ENCODE measurements around the gene RMI2. TPM values are rescaled to one million over a fixed set of nuclear protein-coding genes. Genes with fewer than 3 reads are reported as not detected.

The RMI2 gene
- total and polyA plus RNA-seq, 2 of the 8 experiments (the other 6 are each of a cell fraction or from before 2014, with no cell fraction given): 58.2 to 96.0 TPM

DNA sequence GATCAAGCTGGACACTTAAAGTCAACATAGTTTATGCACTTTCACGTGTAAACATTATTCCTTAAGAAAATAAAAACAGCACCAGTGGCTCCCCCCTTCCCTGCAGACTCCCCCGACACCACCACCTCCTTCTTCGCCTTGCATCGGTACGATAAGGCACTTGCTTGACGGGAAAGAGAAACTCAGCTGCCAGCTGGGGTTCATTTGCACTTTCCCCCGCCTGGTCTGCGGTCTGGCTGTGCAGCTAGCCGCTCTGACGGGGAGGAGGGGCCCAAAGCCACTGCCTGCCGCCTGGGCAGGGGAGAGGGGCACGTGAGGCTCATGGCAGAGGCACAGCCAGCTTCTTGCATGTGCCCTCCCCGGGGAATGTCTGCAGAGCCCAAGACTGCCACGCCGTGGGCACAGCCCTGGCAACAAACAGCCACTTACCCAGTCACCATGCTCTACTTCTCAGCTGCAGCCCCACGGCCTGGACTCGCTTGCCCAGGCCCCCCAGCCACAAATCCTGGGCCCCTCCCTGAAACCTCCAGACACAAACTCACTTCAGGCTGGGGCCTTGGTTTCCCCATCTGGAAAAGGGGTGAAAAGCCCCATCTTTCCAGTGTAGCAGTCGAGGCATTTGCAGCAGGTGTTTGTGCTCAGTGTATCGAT, 47.6 kb upstream of the RMI2 start (continued):
- TF ChIP-seq USF2 (IDR thresholded peaks at IDR 0.05; ENCODE audit: low read length) (0 out of 2 replicates have a peak, but pooled peaks have one; percentile 33), RXRA (IDR thresholded peaks at IDR 0.05; ENCODE audit: insufficient read depth, low read depth, low read length) (no peak), ZNF274 (IDR thresholded peaks at IDR 0.05; ENCODE audit: borderline replicate concordance, extremely low read depth, low read length) (no peak), EZH2 (IDR thresholded peaks at IDR 0.05; ENCODE audit: low read depth, low read length, severe bottlenecking) (no peak), ATF3 (IDR thresholded peaks at IDR 0.05; ENCODE audit: insufficient read depth, low read depth, low read length) (no peak), POU5F1 (IDR thresholded peaks at IDR 0.05; ENCODE audit: low read depth, low read length) (no peak), PHF8 (conservative IDR thresholded peaks at IDR 0.05; ENCODE audit: low read depth, low read length) (no peak), GTF2F1 (IDR thresholded peaks at IDR 0.05; ENCODE audit: borderline replicate concordance, low read depth, low read length) (no peak), TEAD4 (IDR thresholded peaks at IDR 0.05; ENCODE audit: low read depth, low read length) (0 out of 2 replicates have a peak, but pooled peaks have one; percentile 1), SRF (IDR thresholded peaks at IDR 0.05; ENCODE audit: low read depth, low read length) (no peak), BCL11A (IDR thresholded peaks at IDR 0.05; ENCODE audit: low read depth in 2 of 2, low read length in 2 of 2) (no peak), FOSL1 (IDR thresholded peaks at IDR 0.05; ENCODE audit: insufficient read depth, low read depth, low read length) (no peak), SAP30 (IDR thresholded peaks at IDR 0.05; ENCODE audit: insufficient read depth, insufficient replicate concordance, low read length) (no peak), CTBP2 (IDR thresholded peaks at IDR 0.05; ENCODE audit: borderline replicate concordance, insufficient read depth, insufficient read length, low read length) (no peak), EGR1 (IDR thresholded peaks at IDR 0.05; ENCODE audit: borderline replicate concordance, low read depth, low read length) (no peak), JUND (IDR thresholded peaks at IDR 0.05; ENCODE audit: low read length) (no peak), KDM1A (IDR thresholded peaks at IDR 0.05; ENCODE audit: borderline replicate concordance, low read length) (no peak), KDM5A (IDR thresholded peaks at IDR 0.05; ENCODE audit: low read length) (no peak), NRF1 (IDR thresholded peaks at IDR 0.05; ENCODE audit: low read depth, low read length) (no peak), CEBPB (IDR thresholded peaks at IDR 0.05; ENCODE audit: low read depth, low read length) (no peak)
- TF ChIP-seq, protein P1, sequence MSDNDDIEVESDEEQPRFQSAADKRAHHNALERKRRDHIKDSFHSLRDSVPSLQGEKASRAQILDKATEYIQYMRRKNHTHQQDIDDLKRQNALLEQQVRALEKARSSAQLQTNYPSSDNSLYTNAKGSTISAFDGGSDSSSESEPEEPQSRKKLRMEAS (IDR thresholded peaks at IDR 0.05): peak; percentile 58
- TF ChIP-seq, protein P2, sequence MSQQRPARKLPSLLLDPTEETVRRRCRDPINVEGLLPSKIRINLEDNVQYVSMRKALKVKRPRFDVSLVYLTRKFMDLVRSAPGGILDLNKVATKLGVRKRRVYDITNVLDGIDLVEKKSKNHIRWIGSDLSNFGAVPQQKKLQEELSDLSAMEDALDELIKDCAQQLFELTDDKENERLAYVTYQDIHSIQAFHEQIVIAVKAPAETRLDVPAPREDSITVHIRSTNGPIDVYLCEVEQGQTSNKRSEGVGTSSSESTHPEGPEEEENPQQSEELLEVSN (IDR thresholded peaks at IDR 0.05): 0 out of 2 replicates have a peak, but pooled peaks have one; percentile 25
